ENCODE results near the gene PCP4L1.

GRCh38 chr1:161233102-161233501 lies 25.4 kb upstream of the PCP4L1 start:
- no peak for TF ChIP-seq CTCF (tag by site-specific recombination; IDR thresholded peaks at IDR 0.05)
- no peak for TF ChIP-seq ZNF747 (tag by site-specific recombination; IDR thresholded peaks at IDR 0.05)

Data from HEK293 (cell line).